GM20000 (cell line): ENCODE measurements around the gene APEX1.
"Not testable (repeated sequence)": the region's sequence is repeated elsewhere in the genome, so short reads cannot be mapped to it uniquely, and the experiment has no call there.

Experiments
- DNase-seq: peaks from one replicate; pipeline ENCODE4 v3.0.0; 2012; ENCODE audit warnings: low spot score
- TF ChIP-seq, protein P1 (sequence below): IDR thresholded peaks from 2 replicates; pipeline ENCODE4 v1.5.1; 2012; ENCODE audit warnings: mild to moderate bottlenecking, control low read depth; ENCODE audit errors: extremely low read depth, missing control alignments

The APEX1 gene

GRCh38 chr14:20493634-20494033 lies 38.6 kb downstream of the APEX1 start:
- DNase-seq = no peak
- TF ChIP-seq, protein P1, sequence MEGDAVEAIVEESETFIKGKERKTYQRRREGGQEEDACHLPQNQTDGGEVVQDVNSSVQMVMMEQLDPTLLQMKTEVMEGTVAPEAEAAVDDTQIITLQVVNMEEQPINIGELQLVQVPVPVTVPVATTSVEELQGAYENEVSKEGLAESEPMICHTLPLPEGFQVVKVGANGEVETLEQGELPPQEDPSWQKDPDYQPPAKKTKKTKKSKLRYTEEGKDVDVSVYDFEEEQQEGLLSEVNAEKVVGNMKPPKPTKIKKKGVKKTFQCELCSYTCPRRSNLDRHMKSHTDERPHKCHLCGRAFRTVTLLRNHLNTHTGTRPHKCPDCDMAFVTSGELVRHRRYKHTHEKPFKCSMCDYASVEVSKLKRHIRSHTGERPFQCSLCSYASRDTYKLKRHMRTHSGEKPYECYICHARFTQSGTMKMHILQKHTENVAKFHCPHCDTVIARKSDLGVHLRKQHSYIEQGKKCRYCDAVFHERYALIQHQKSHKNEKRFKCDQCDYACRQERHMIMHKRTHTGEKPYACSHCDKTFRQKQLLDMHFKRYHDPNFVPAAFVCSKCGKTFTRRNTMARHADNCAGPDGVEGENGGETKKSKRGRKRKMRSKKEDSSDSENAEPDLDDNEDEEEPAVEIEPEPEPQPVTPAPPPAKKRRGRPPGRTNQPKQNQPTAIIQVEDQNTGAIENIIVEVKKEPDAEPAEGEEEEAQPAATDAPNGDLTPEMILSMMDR = no peak

DNA sequence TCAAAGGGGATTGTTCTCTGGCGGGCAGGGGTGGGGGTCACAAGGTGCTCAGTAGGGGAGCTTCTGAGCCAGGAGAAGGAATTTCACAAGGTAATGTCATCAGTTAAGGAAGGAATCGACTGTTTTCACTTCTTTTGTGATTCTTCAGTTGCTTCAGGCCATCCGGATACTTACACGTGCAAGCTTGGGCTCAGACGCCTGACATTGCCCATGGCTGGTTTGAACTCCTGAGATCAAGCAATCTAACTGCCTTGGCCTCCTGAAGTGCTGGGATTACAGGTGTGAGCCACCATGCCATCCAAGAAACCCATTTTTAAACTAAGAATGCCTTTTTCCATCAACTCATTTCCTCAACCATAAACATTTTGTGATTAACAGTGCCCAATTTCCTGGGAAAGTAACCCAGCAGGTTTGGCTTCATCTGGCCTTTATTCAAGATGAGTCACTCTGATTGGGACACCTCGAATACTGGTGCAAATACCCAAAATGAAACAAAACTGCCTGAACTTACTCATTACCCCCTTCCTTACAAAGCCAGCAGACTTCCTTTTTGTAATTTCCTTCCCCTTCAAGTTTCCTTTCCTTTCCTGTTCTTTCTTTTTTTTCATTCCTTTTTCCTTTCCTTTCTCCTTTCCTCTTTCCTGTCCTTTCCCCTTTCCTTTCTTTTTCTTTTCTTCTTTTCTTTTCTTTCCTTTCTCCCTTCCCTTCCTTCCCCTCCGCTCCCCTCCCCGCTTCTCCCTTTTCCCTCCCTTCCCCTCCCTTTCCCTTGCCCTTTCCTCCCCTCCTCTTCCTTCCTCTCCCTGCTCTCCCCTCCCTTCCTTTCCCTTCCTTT lies 40.1 kb downstream of the APEX1 start:
- TF ChIP-seq, protein P1 = no peak
- DNase-seq = no peak

DNA sequence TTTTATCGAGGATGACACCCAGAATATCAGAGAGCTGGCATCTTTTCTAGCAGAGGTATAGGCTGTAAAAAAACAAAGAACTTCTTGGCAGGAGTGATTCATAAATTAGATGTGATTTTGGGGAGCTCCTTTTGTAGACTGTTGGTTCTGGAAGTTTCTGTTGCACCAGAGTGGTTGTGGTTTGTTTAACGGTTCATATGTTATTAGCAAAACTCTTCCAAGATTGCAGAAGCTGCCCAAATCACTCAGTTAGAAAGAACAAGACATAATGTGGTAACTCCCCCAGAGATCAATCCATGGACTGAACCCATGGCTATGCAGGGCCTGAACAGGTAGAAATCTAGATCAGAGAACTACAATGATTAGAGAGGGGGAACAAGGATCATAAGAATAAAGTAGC lies 43.6 kb downstream of the APEX1 start:
- DNase-seq = no peak
- TF ChIP-seq, protein P1 = no peak

DNA sequence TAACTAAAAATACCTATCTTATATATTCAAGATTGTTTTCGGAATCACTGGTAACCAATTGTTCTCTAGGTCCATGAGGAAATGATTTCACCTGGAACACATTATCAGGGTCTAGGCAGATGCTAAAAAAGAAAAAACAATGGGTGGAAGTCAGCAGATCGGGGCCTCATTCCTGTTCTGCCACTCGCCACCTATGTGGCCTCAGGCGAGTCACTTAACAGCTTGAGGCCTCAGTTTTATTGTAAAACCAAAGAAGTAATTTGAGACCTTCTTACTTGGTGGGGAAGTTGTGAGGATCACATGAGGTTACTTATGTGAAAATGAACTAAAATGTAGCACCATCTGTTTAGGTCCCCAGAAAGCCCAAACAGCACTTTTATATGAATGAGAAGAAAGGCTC lies 44.1 kb downstream of the APEX1 start:
- no peak for DNase-seq
- TF ChIP-seq, protein P1 = no peak

DNA sequence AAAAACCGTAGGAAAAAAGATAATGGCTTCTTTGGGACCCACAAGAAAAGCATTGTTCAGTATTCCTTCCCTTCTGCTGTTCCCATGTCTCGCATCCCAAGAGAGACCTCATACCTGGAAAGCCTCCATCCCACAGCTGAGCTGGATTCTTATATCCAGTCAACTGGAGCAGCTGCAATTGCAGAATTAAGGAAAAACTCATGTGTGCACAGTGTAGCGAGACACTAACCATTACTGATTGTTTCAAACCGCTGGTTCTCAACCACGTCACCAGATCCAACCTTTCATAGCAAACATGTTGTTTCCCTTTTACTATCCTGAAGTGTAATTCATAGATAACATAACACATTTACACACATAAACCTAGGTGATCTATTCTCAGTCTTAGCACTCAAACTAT lies 44.9 kb downstream of the APEX1 start:
- TF ChIP-seq, protein P1 = no peak
- no peak for DNase-seq

GRCh38 chr14:20501346-20501745 lies 46.3 kb downstream of the APEX1 start:
- TF ChIP-seq, protein P1 = no peak
- DNase-seq = no peak

DNA sequence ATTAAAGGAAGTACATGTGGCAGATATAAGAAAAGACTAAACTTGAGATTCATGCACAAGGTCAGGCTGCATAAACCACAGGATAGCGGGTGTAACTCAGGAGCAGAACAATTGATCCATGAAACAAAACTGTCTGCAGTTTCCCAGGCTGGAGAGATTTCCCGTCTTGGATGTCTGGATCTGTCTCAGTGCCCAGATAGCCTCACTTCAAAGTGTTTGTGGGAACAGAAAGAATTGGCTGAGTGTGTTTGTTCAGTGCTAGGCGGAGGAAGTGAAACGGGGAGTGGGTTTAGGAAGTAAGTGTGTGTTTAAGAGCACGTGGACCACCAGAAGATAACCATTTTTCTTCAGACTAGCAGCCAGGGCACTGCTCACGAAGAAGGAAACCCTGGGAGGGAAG lies 48.9 kb downstream of the APEX1 start:
- no peak for DNase-seq
- TF ChIP-seq, protein P1 = no peak

DNA sequence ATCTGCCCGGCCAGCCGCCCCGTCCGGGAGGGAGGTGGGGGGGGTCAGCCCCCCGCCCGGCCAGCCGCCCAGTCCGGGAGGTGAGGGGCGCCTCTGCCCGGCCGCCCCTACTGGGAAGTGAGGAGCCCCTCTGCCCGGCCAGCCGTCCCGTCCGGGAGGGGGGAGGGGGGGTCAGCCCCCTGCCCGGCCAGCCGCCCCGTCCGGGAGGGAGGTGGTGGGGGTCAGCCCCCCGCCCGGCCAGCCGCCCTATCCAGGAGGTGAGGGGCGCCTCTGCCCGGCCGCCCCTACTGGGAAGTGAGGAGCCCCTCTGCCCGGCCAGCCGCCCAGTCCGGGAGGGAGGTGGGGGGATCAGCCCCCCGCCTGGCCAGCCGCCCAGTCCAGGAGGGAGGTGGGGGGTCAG lies 51.2 kb downstream of the APEX1 start:
- DNase-seq = not testable (repeated sequence)

DNA sequence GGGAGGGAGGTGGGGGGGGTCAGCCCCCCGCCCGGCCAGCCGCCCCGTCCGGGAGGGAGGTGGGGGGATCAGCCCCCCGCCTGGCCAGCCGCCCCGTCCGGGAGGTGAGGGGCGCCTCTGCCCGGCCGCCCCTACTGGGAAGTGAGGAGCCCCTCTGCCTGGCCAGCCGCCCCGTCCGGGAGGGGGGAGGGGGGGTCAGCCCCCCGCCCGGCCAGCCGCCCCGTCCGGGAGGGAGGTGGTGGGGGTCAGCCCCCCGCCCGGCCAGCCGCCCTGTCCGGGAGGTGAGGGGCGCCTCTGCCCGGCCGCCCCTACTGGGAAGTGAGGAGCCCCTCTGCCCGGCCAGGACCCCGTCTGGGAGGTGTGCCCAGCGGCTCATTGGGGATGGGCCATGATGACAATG lies 51.7 kb downstream of the APEX1 start:
- not testable (repeated sequence) for DNase-seq
